Measurements from ENCODE around the gene D2HGDH. TPM values are rescaled to one million over a fixed set of nuclear protein-coding genes. Genes with fewer than 3 reads are reported as not detected.

The D2HGDH gene
- total RNA-seq, 1 donor from 2014 or later: 14.5 TPM

DNA sequence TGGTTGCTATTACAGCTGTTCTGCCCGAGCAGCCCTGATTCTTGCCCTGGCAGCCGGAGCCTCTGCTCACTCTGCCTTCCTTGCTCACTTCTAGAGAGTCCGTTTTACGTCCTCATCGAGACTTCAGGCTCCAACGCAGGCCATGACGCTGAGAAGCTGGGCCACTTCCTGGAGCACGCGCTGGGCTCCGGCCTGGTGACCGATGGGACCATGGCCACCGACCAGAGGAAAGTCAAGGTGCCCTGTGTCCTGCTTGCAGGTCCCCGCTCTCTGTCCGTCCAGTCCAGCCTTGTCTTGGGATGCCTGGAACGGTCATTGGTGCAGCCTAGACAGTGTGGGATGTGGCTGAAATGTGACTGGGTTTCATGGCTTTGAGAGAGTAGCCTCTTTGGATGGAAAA is 16.7 kb downstream of the D2HGDH start:
- Mint-ChIP-seq H3K9me3 (ENCODE audit: low read depth) (peaks cover under 1% of the 10 kb centered on the region), H3K27me3 (ENCODE audit: low read depth) (no peaks in the 10 kb centered on the region), H3K4me3 (ENCODE audit: unreplicated experiment) (no peak overlapping the region), H3K36me3 (ENCODE audit: low read depth) (peaks cover 18% of the 10 kb centered on the region), H3K27ac (ENCODE audit: unreplicated experiment) (no peak overlapping the region), H3K4me1 (ENCODE audit: low read depth) (no peaks in the 10 kb centered on the region)
- no peak for TF ChIP-seq CTCF (IDR thresholded peaks at IDR 0.05)
- DNase-seq (ENCODE audit: low spot score): no peak

- DNase-seq (ENCODE audit: low spot score): no peak
- no peak for TF ChIP-seq CTCF (IDR thresholded peaks at IDR 0.05)
- Mint-ChIP-seq H3K4me3 (ENCODE audit: unreplicated experiment) (no peak overlapping the region), H3K36me3 (ENCODE audit: low read depth) (peaks cover 17% of the 10 kb centered on the region), H3K27ac (ENCODE audit: unreplicated experiment) (no peak overlapping the region), H3K27me3 (ENCODE audit: low read depth) (no peaks in the 10 kb centered on the region), H3K9me3 (ENCODE audit: low read depth) (no peaks in the 10 kb centered on the region), H3K4me1 (ENCODE audit: low read depth) (no peaks in the 10 kb centered on the region)
These were observed 17.3 kb downstream of the D2HGDH start for GRCh38 chr2:241751776-241752175.

DNA sequence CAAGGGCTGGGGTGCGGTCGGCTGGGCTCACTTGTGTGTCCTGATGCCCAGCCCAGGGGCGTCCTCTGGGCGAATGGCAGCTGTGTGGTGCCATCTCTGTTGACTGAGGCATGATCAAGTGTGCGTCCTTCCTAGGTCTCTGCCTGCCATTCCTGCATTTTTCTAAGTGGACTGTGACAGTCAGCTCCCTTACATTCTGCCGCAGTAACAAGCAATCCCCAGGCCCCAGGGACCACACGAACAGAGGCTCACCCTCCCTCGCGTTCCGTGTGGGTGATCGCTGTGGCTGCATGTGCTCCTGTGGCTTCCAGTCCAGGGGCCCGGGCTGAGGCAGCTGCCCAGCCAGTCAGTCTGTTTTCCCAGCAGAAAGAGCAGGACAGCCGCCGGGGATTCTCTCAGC is 17.8 kb downstream of the D2HGDH start:
- no peak for TF ChIP-seq CTCF (IDR thresholded peaks at IDR 0.05)
- H3K27ac Mint-ChIP-seq (ENCODE audit: unreplicated experiment): no peak overlapping the region
- H3K27me3 Mint-ChIP-seq (ENCODE audit: low read depth): no peaks in the 10 kb centered on the region
- no peaks in the 10 kb centered on the region for H3K4me1 Mint-ChIP-seq (ENCODE audit: low read depth)
- no peak overlapping the region for H3K4me3 Mint-ChIP-seq (ENCODE audit: unreplicated experiment)
- no peaks in the 10 kb centered on the region for H3K9me3 Mint-ChIP-seq (ENCODE audit: low read depth)
- no peak for DNase-seq (ENCODE audit: low spot score)
- H3K36me3 Mint-ChIP-seq (ENCODE audit: low read depth): peaks cover 16% of the 10 kb centered on the region

DNA sequence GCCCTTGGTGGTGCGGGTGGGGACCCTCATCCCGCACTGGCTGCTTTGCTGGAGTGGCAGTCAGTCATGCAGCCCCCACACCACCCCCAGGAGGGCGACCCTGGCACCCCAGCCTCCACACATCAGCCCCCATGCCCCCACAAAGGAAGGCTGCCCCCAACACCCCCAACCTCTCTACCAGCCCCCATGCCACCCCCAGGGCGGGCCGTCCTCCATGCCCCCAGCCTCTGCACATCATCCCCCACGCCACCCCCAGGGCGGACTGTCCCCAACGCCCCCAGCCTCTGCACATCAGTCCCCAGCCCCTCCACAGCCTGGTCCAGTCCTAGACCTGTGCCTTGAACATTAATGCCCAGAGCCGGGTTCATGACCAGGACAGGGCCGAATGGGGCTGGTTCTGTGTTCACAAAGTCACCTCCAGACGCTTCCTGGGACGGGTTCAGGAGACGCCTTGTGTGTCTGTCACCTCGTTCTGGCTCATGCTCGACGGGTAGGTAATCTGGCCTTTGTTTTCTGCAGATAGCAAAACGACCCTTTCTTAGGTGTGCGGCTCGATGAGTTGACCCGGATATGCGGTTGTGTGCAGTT is 18.4 kb downstream of the D2HGDH start:
- DNase-seq (ENCODE audit: low spot score): no peak
- no peak for TF ChIP-seq CTCF (IDR thresholded peaks at IDR 0.05)
- Mint-ChIP-seq H3K4me3 (ENCODE audit: unreplicated experiment) (no peak overlapping the region), H3K27ac (ENCODE audit: unreplicated experiment) (no peak overlapping the region), H3K9me3 (ENCODE audit: low read depth) (no peaks in the 10 kb centered on the region), H3K36me3 (ENCODE audit: low read depth) (peaks cover 15% of the 10 kb centered on the region), H3K4me1 (ENCODE audit: low read depth) (no peaks in the 10 kb centered on the region), H3K27me3 (ENCODE audit: low read depth) (no peaks in the 10 kb centered on the region)

DNA sequence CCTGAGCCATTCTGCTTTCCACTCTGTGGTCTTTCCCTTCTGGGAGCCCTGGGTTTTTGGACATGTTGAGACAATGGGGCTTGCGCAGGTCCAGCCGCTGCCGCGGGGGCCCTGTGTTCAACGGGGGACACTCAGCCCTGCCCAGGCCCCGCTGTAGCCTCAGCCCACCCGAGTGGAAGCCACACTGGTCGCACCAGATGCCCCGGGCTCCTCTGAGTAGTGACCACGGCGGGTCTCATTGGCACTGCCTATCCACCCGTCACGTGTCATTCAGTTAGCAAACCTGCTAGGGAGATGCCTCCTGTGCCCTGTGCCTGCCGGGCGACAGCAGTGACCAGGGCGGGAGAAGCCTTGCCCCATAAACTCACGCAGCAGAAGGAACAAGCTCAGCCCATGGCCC is 19.1 kb downstream of the D2HGDH start:
- TF ChIP-seq CTCF (IDR thresholded peaks at IDR 0.05): no peak
- H3K36me3 Mint-ChIP-seq (ENCODE audit: low read depth): peaks cover 17% of the 10 kb centered on the region
- no peak for DNase-seq (ENCODE audit: low spot score)
- no peaks in the 10 kb centered on the region for H3K9me3 Mint-ChIP-seq (ENCODE audit: low read depth)
- H3K4me1 Mint-ChIP-seq (ENCODE audit: low read depth): no peaks in the 10 kb centered on the region
- H3K27me3 Mint-ChIP-seq (ENCODE audit: low read depth): no peaks in the 10 kb centered on the region
- H3K4me3 Mint-ChIP-seq (ENCODE audit: unreplicated experiment): no peak overlapping the region
- no peak overlapping the region for H3K27ac Mint-ChIP-seq (ENCODE audit: unreplicated experiment)
